Keratinocyte (primary cell): Measurements from ENCODE around the gene CNOT4.

Experiments
- EZH2 ChIP-seq: IDR thresholded peaks from one replicate; pipeline ENCODE4 v1.6.1; 2012; ENCODE audit warnings: inconsistent platforms, mild to moderate bottlenecking, low read length, moderate library complexity
- TF ChIP-seq, protein P1 (sequence below), 3 experiments: IDR thresholded peaks in 1 of 3; conservative IDR thresholded peaks in 1 of 3; optimal IDR thresholded peaks in 1 of 3; 2 replicates in 2 of 3; 3 replicates in 1 of 3; pipeline versions ENCODE3 to v1.5.1; 2011; ENCODE audit warnings: low read length in 3 of 3, mild to moderate bottlenecking in 3 of 3, moderate library complexity in 2 of 3, control low read depth in 1 of 3, inconsistent platforms in 1 of 3; ENCODE audit not compliant: insufficient read depth in 2 of 3; ENCODE audit errors: extremely low read depth in 1 of 3

GRCh38 chr7:135467207-135467711 is 42.6 kb downstream of the CNOT4 start:
- TF ChIP-seq, protein P1, sequence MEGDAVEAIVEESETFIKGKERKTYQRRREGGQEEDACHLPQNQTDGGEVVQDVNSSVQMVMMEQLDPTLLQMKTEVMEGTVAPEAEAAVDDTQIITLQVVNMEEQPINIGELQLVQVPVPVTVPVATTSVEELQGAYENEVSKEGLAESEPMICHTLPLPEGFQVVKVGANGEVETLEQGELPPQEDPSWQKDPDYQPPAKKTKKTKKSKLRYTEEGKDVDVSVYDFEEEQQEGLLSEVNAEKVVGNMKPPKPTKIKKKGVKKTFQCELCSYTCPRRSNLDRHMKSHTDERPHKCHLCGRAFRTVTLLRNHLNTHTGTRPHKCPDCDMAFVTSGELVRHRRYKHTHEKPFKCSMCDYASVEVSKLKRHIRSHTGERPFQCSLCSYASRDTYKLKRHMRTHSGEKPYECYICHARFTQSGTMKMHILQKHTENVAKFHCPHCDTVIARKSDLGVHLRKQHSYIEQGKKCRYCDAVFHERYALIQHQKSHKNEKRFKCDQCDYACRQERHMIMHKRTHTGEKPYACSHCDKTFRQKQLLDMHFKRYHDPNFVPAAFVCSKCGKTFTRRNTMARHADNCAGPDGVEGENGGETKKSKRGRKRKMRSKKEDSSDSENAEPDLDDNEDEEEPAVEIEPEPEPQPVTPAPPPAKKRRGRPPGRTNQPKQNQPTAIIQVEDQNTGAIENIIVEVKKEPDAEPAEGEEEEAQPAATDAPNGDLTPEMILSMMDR (optimal IDR thresholded peaks at IDR 0.05 in 1 of 3, IDR thresholded peaks at IDR 0.05 in 1 of 3, conservative IDR thresholded peaks at IDR 0.05 in 1 of 3; ENCODE audit: extremely low read depth in 1 of 3, insufficient read depth in 2 of 3, low read length in 3 of 3) = no peak
- no peak for TF ChIP-seq EZH2
